HuH-7.5 (cell line): Measurements from ENCODE around the gene HADH.

Source experiments
- DNase-seq: peaks from one replicate; pipeline ENCODE4 v3.0.0; 2011; ENCODE audit warnings: low spot score

HADH gene

DNA sequence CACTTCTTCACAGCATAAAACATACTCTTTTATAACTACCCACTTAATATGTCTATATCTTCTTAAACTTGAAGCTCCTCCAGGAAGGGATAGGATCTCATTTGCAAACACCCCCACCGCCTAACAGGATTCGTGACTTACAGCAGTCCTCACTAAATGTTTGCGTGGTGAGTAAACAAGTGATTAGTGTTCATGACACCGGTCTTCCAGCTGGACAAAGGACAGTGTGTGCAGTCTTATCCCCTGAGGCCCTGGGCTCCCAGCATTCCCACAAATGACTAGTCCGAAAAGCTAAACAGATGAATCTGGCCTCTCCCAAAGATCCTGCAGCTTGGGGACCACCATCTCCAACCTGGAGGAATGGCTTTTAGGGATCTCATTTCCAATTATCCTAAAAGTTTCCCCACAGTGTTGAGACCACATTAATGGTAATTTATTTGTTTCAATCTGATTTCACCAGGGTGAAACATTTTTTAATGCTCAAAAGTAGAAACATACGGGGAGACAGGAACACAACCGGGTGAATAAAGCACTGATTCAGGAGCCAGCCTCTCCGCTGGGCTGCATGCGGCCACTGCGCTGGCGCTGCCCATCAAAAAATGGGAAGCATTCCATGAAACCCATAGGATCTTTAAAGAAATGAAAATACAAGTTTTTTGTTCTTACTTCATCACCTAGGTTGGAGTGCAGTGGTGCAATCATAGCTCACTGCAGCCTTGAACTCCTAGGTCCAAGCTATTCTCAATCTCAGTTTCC, 69.2 kb downstream of the HADH start:
- DNase-seq, result peak; percentile 41

DNA sequence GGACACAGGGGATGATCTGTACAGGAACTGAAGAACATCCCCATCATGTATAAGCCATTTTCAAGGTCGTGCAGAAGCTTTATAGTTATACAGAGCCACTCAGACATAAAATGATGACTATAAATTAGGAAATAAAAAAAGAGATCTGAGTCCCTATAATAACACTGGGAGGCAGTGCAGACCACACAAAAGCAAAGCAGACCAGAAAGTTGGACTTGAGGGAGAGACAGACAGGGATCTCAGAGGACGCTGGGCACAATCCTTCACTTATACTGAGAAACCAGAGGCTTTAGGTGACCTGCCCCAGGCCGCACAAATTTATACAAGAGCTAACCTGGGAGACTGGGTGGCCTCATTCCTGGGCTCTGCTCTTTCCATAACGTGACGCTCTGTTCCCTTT, 70.5 kb downstream of the HADH start:
- no peak for DNase-seq

DNA sequence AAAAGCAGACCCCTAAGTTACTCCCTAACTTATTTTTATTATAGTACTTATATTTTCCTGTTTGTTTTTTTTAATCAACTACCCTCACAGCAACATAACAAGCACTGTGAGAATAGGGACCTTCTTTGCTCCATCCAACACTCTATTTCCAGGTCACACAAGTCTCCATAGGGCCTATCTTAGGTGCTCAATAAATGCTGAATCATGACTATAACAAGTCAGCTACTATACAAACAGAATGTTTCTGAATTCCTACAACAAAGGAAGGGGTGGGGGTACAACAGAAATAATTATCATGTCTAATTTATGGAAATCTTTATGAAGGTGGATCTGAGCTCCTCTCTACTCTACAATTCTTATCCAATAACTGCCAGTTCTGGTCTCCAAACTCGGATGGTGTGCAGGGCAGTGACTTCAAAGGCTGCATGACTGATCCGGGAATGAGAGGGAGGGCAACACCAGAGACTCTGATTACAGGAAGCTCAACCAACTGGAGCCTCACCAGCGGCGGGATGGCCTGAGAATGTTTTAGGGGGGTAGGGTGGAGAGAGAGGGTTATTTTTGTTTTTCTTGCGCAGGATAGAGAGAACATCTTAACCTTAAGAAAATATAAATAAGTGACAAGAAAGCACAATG, 71.1 kb downstream of the HADH start:
- no peak for DNase-seq

DNA sequence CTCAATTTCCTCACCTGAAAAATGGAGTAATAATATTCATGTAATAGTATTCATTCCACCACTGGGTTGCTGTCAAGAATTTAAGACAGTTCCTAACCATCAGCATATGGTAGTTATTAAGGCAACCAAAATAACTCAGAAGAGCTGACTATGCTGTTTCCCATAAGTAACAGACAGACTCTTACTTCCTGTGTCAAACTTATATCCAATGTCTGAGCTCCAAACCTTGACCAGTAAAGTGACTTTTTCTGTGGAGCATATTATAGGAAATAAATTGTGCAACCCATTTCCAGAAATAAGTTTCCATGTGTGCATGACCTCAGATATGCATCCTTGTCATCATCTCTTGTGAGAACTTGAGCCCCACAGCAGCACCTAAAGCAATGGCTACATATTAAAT, 78.8 kb downstream of the HADH start:
- DNase-seq, result no peak

DNA sequence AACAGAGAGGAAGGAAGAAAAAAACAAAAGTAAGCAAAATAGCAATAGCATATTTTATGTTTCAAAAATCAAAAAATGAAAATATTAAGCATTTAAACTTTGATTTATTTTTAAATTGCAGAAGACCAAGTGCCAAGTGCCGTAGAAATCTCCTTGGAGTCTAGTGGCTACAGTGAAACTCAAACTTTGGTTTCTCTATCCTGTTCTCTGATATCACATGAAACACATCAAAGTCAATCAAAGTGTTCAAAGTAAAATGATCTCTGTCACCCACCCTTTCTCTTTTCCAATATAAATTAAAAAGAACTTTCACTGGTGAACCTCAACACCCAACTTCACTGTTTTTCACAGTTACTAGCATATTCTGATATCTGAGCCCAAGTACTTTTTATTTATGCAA, 81.1 kb downstream of the HADH start:
- DNase-seq, result no peak

DNA sequence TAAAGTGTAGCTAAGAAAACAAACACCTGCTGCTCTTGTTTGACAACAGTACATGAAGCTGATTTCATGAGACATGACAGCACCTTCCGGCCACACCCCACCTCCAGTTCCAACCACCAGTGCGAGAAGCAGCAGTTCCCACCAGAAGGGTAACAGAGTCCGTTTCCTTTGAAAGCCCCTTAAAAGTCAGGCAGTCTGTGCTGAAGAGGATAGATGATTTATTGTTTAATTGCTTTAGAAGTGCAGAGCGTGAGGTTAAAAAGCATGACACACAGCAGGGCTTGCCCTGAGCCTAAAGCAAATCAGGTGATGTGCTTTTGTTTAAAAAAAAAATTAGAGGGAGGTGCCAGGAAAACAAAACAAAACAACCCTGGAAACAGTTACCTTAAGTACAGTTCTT, 82.6 kb downstream of the HADH start:
- no peak for DNase-seq

DNA sequence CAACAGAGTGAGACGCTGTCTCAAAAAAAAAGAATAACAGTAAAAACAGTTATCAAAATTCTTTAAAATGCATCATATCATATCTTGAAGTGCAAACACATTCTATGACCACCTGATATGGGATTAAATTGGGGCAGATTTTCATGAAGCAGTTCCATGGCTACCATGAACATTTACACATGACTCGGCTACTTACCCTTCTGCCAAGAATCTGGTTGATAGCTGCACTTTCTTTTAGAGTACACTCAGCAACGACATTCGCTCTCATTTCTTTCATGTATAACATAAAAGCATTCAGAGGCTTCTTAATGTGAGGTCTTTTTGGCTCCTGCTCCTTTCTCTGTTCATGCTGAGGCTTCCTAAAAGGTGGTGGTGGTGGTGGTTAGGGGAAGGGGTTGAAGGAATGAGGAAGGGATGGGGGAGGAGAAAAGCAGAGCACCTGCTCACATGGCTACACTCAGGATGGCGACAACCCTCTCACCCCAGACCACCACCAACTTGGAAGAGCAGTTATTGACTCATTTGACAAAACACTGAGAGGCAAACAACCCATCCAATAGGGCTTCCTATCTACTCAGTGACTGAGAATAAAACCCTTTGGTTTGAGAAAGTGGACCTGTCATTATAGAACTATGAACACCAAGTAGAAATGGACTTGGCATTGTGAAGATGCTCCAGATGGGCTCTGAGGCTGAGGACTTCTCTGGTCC, 88.5 kb downstream of the HADH start:
- no peak for DNase-seq

DNA sequence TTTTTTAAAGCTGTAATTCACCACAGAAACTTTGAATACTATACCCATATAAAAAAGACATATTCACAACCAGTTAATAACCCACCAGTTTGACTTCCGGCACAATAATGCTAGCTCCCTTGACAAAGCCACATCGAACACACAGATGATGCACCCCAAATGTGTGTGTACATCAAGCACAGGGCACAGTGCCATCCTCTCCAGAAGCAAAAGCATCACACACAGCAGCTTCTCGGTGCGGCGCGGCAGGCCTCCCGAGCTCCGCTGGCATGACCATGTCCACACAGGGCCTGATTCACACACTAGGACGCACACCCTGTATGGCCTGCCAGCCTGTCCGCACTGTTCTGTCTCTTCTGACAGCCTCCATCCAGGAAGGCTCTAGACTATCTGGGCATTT, 91.1 kb downstream of the HADH start:
- DNase-seq, result no peak

DNA sequence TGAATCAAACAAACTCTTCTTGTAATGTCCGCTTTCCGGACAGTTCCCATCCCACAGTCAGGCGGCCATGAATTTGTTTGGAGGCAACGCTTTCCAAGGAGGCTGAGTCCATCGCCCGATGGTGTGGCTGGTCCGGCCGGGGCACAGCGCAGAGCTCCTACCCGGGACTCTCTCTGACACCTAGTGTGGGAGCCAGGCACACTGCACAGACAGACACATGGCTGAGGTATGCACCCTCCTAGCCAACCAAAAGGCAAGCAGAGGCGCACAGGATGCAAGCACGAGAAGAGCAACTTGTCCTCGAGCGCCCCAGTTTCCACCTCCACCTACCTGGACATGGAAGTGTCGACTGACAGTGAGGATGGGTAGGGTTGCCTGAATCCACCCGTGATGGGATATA, 91.6 kb downstream of the HADH start:
- no peak for DNase-seq
